SJCRH30 (cell line): ENCODE results near the gene B3GAT2. TPM values are rescaled to one million over a fixed set of nuclear protein-coding genes. Genes with fewer than 3 reads are reported as not detected.

Source experiments
- DNase-seq, 2 experiments: peaks; one replicate each; pipeline ENCODE4 v3.0.0-alpha.2; 2015 to 2020
- H3K27ac ChIP-seq: fragments of 250-450 bp; sonication (Bioruptor Pico); 2 replicates; pipeline ENCODE4 v1.5.1; 2020; ENCODE audit warnings: mild to moderate bottlenecking, moderate library complexity
- H3K27me3 ChIP-seq: fragments of 250-450 bp; sonication (Bioruptor Pico); 2 replicates; pipeline ENCODE4 v1.5.1; 2020; ENCODE audit warnings: mild to moderate bottlenecking, moderate library complexity
- H3K36me3 ChIP-seq: fragments of 250-450 bp; sonication (Bioruptor Pico); 2 replicates; pipeline ENCODE4 v1.5.1; 2020; ENCODE audit warnings: mild to moderate bottlenecking, moderate library complexity
- H3K4me1 ChIP-seq: fragments of 250-450 bp; sonication (Bioruptor Pico); 2 replicates; pipeline ENCODE4 v1.5.1; 2020; ENCODE audit warnings: mild to moderate bottlenecking, moderate library complexity
- H3K4me3 ChIP-seq: fragments of 250-450 bp; sonication (Bioruptor Pico); 2 replicates; pipeline ENCODE4 v1.5.1; 2020; ENCODE audit warnings: mild to moderate bottlenecking, moderate library complexity
- H3K9me3 ChIP-seq: fragments of 250-450 bp; sonication (Bioruptor Pico); replicated peaks from 2 replicates; pipeline ENCODE4 v1.5.1; 2020; ENCODE audit warnings: mild to moderate bottlenecking, moderate library complexity
- total RNA-seq: library from RNA; depleted of rRNA; stranded (reverse); fragments of >200 nt; shearing (Covaris generic); gene quantifications from 2 replicates; pipeline ENCODE4 v1.2.3, GENCODE V29; 2014; rRNA removed

B3GAT2 gene
- 0.05 and 0.10 TPM in 2 replicates for total RNA-seq

- Histone ChIP-seq H3K4me3 (peak within 1 kb of the TSS; percentile 43), H3K9me3 (no peaks in the 10 kb centered on the region), H3K36me3 (no peaks in the 10 kb centered on the region), H3K27ac (no peak within 1 kb of the TSS), H3K4me1 (no peaks in the 10 kb centered on the region), H3K27me3 (no peaks in the 10 kb centered on the region)
- DNase-seq: no peak
These were observed at the start of gene B3GAT2 for GRCh38 chr6:70956451-70957283. B3GAT2 (minus strand) TSS chr6:70957060; CDS start chr6:70956429, 631 bp downstream.

GRCh38 chr6:70998148-70998547, 41.3 kb upstream of the B3GAT2 start:
- Histone ChIP-seq H3K4me3 (no peak overlapping the region), H3K27me3 (no peaks in the 10 kb centered on the region), H3K9me3 (no peaks in the 10 kb centered on the region), H3K36me3 (no peaks in the 10 kb centered on the region), H3K27ac (no peak overlapping the region), H3K4me1 (no peaks in the 10 kb centered on the region)
- DNase-seq: no peak

- Histone ChIP-seq H3K27me3 (no peaks in the 10 kb centered on the region), H3K4me1 (no peaks in the 10 kb centered on the region), H3K36me3 (no peaks in the 10 kb centered on the region), H3K4me3 (no peak overlapping the region), H3K9me3 (no peaks in the 10 kb centered on the region), H3K27ac (no peak overlapping the region)
- DNase-seq: no peak
These were observed 40.5 kb upstream of the B3GAT2 start for GRCh38 chr6:70997379-70997778.

- no peak overlapping the region for H3K27ac ChIP-seq
- no peaks in the 10 kb centered on the region for H3K27me3 ChIP-seq
- H3K9me3 ChIP-seq: no peaks in the 10 kb centered on the region
- H3K4me1 ChIP-seq: no peaks in the 10 kb centered on the region
- no peak for DNase-seq
- no peaks in the 10 kb centered on the region for H3K36me3 ChIP-seq
- H3K4me3 ChIP-seq: no peak overlapping the region
These were observed 39.2 kb upstream of the B3GAT2 start for GRCh38 chr6:70996106-70996505.

GRCh38 chr6:70995411-70995810, 38.6 kb upstream of the B3GAT2 start:
- no peak for DNase-seq
- H3K4me1 ChIP-seq: no peaks in the 10 kb centered on the region
- H3K9me3 ChIP-seq: no peaks in the 10 kb centered on the region
- H3K4me3 ChIP-seq: no peak overlapping the region
- H3K27me3 ChIP-seq: no peaks in the 10 kb centered on the region
- H3K36me3 ChIP-seq: no peaks in the 10 kb centered on the region
- H3K27ac ChIP-seq: no peak overlapping the region

- Histone ChIP-seq H3K27me3 (no peaks in the 10 kb centered on the region), H3K27ac (no peak overlapping the region), H3K9me3 (no peaks in the 10 kb centered on the region), H3K36me3 (no peaks in the 10 kb centered on the region), H3K4me3 (no peak overlapping the region), H3K4me1 (no peaks in the 10 kb centered on the region)
- no peak for DNase-seq
These were observed 34.4 kb upstream of the B3GAT2 start for GRCh38 chr6:70991253-70991652.

DNA sequence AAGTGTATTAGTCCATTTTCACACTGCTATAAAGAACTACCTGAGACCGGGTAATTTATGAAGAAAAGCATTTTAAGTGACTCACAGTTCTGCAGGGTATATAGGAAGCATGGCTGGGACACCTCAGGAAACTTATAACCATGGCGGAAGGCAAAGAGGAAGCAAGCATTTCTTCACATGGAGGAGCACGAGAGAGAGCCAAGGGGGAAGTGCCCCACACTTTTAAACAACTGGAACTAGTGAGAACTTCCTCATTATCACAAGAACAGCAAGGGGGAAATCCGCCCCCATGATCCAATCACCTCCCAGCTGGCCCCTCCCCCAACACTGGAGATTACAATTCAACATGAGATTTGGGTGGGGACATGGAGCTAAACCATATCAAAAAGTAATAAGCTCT, 28.3 kb upstream of the B3GAT2 start:
- Histone ChIP-seq H3K36me3 (no peaks in the 10 kb centered on the region), H3K4me3 (no peak overlapping the region), H3K4me1 (no peaks in the 10 kb centered on the region), H3K27ac (no peak overlapping the region), H3K27me3 (no peaks in the 10 kb centered on the region), H3K9me3 (no peaks in the 10 kb centered on the region)
- no peak for DNase-seq

DNA sequence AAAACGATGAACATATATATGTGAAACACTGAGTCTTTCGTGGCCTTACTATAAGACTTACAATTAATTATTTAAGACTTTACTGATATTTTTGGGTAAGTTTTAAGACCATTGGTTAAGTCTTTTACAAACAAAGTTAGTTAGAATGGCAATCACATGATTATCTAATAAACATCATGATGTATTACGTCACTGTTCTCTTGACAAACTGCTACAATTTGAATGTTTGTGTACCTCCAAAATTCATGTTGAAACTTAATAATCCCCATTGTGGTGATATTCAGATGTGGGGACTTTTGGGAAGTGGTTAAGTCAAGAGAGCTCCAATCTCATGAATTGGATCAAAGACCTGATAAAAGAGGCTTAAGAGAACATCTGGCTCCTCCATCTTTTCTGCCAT, 25.9 kb upstream of the B3GAT2 start:
- no peak for DNase-seq

DNA sequence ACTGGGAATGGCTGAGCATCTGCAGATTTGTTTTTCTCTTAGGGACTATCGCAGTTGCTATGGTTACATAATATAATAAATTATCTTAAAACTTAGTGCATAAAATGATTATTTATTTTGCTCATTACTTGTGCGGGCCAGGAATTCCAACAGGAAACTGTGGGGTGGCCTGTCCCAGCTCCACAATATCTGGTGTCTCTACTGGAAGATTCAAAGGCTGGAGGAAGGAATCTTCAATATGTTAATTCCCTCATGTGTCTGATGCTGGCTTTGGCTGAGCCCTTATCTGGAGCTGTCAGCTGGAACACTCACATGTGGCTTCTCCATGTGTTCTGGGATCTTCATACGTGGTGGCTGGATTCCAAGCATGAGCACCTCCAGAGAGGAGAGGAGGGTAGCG, 23.9 kb upstream of the B3GAT2 start:
- Histone ChIP-seq H3K36me3 (no peaks in the 10 kb centered on the region), H3K4me1 (no peaks in the 10 kb centered on the region), H3K9me3 (no peaks in the 10 kb centered on the region), H3K27me3 (no peaks in the 10 kb centered on the region), H3K4me3 (no peak overlapping the region), H3K27ac (no peak overlapping the region)
- DNase-seq: no peak

More for the DNA sequence above, 25.9 kb upstream of the B3GAT2 start:
- H3K36me3 ChIP-seq: no peaks in the 10 kb centered on the region
- no peaks in the 10 kb centered on the region for H3K9me3 ChIP-seq
- no peak overlapping the region for H3K4me3 ChIP-seq
- H3K4me1 ChIP-seq: no peaks in the 10 kb centered on the region
- H3K27me3 ChIP-seq: no peaks in the 10 kb centered on the region
- no peak overlapping the region for H3K27ac ChIP-seq

- no peak overlapping the region for H3K4me3 ChIP-seq
- no peaks in the 10 kb centered on the region for H3K27me3 ChIP-seq
- H3K36me3 ChIP-seq: no peaks in the 10 kb centered on the region
- no peak overlapping the region for H3K27ac ChIP-seq
- no peak for DNase-seq
- H3K4me1 ChIP-seq: no peaks in the 10 kb centered on the region
- no peaks in the 10 kb centered on the region for H3K9me3 ChIP-seq
These were observed 16.7 kb upstream of the B3GAT2 start for GRCh38 chr6:70973604-70974003.

GRCh38 chr6:70967049-70967448, 10.2 kb upstream of the B3GAT2 start:
- Histone ChIP-seq H3K36me3 (no peaks in the 10 kb centered on the region), H3K4me1 (no peaks in the 10 kb centered on the region), H3K27ac (no peak overlapping the region), H3K4me3 (no peak overlapping the region), H3K27me3 (0 out of 2 replicates have a peak, but pooled peaks cover 2% of the 10 kb centered on the region), H3K9me3 (no peaks in the 10 kb centered on the region)
- no peak for DNase-seq

DNA sequence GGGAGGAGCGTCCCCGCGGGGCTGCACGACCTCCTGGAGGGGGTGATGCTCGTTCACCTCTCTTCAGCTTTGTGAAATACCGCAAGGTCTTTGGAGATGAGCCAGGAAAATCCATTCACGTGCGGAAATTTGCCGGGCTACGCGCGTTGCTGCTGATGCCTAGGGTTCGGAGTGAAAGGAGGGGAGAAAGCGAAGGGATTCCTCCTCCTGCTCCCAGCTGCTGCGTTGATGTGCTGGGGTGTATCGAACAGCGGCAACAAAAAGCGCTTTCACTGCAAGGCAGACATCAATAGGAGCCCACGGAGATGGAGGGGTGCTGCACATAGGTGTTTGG, 391 bp upstream of the B3GAT2 start:
- no peak overlapping the region for H3K27ac ChIP-seq
- H3K4me3 ChIP-seq: no peak overlapping the region
- H3K27me3 ChIP-seq: no peaks in the 10 kb centered on the region

DNA sequence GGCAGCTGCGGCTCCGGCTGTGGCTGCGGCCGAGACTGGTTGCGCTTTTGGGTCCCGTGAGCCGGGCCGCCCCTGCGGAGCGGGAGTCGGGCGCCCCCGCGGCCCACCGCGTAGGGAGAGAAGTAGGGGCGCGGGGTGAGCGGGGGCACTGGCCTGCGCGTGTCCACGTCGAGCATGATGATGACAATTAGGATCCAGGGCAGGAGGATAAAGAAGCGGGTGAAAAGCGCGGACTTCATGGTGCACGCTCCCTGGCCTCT, 739 bp downstream of the B3GAT2 start:
- DNase-seq: no peak
- Histone ChIP-seq H3K9me3 (no peaks in the 10 kb centered on the region), H3K27ac (no peak overlapping the region), H3K27me3 (no peaks in the 10 kb centered on the region), H3K4me3 (peak overlapping the region; percentile 43), H3K4me1 (no peaks in the 10 kb centered on the region), H3K36me3 (no peaks in the 10 kb centered on the region)

More for the DNA sequence above, 391 bp upstream of the B3GAT2 start:
- no peaks in the 10 kb centered on the region for H3K36me3 ChIP-seq
- no peaks in the 10 kb centered on the region for H3K4me1 ChIP-seq
- H3K9me3 ChIP-seq: no peaks in the 10 kb centered on the region
- no peak for DNase-seq

- H3K9me3 ChIP-seq: no peaks in the 10 kb centered on the region
- peak overlapping the region; percentile 43 for H3K4me3 ChIP-seq
- no peak overlapping the region for H3K27ac ChIP-seq
- no peaks in the 10 kb centered on the region for H3K4me1 ChIP-seq
- peak; percentile 73 to 80 for DNase-seq
- H3K36me3 ChIP-seq: no peaks in the 10 kb centered on the region
- no peaks in the 10 kb centered on the region for H3K27me3 ChIP-seq
These were observed 1.2 kb downstream of the B3GAT2 start for GRCh38 chr6:70955441-70956190.

DNA sequence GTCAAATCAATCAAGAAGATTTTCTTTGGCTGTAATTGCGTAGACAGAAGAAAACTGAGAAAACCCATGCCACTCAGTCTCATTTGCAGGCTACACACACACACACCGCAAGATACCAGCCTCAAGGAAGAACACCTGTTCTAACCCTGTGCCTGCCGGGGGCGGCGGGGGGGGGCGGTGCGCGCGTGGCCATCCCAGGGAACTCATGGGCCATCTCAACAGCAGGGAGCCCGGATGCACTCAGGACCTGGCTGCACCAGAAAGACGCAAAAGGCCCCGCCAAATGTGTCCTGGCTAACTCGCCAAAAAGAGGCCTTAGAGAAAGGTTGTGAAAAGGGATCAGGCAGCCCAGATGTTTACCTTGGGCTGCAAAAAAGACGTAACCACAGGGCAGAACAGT, 2.1 kb downstream of the B3GAT2 start:
- Histone ChIP-seq H3K36me3 (no peaks in the 10 kb centered on the region), H3K9me3 (no peaks in the 10 kb centered on the region), H3K27me3 (no peaks in the 10 kb centered on the region), H3K27ac (no peak overlapping the region), H3K4me3 (no peak overlapping the region), H3K4me1 (no peaks in the 10 kb centered on the region)
- no peak for DNase-seq

- no peaks in the 10 kb centered on the region for H3K9me3 ChIP-seq
- no peaks in the 10 kb centered on the region for H3K27me3 ChIP-seq
- no peaks in the 10 kb centered on the region for H3K4me1 ChIP-seq
- H3K36me3 ChIP-seq: no peaks in the 10 kb centered on the region
- H3K27ac ChIP-seq: no peak overlapping the region
- DNase-seq: no peak
- H3K4me3 ChIP-seq: no peak overlapping the region
These were observed 2.7 kb downstream of the B3GAT2 start for GRCh38 chr6:70954176-70954575.
